Left renal cortex interstitium (tissue), 4 donors: ENCODE results near the gene PAPOLA. TPM values are rescaled to one million over a fixed set of nuclear protein-coding genes. Genes with fewer than 3 reads are reported as not detected.
"Not testable (repeated sequence)": the region's sequence is repeated elsewhere in the genome, so short reads cannot be mapped to it uniquely, and the experiment has no call there.

Source experiments
- DNase-seq, 4 donors: peaks; one replicate each; pipeline ENCODE4 v3.0.0-alpha.2; 2013; ENCODE audit warnings: low read depth in 4 of 4, low spot score in 2 of 4, missing footprints in 1 of 4
- polyA plus RNA-seq, 4 donors: library from polyadenylated mRNA; unstranded; fragments of 120-200 nt; gene quantifications; one replicate each; pipeline ENCODE4 v1.2.1, GENCODE V29; 2013; ENCODE audit not compliant: insufficient read length in 4 of 4

PAPOLA gene
- polyA plus RNA-seq, 4 donors = 178 to 257 (median 212) TPM

- peak in 1 of 4 donors; percentile 2 for DNase-seq
Measured at GRCh38 chr14:96501217-96501739, 904 bp upstream of the PAPOLA start.

DNA sequence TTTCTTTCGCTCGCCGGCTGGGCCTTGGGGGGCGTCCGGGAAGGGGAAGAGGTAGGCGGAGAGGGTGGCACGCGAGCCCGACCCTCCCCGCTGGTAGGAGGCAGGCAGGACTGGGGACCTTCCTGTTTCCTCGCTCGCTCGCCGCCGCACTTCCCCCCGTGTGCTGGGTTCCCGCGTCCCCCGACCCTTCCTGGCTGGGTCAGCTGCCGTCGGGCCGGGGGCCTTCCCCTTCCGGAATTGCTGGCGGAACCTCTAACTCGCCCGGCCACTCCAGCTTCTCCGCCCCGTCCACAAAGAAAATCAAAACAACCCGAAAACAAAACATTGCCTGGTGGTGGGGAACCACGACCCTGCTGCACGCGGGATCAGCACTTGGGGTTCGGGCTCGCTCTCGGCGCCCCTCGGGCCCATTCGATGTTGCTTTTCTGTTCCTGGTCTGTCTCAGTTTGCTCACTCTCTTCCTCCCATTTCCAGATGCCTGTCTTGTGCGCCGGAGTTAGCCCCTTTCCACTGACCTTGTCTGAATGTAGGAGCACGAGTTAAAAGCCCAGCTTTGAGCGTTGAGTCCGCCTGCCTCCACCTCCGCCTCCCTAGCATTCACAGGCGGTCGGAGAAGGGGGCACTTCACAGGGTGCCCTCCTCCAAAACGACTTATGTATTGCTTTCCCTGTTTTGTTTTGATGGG is 581 bp downstream of the PAPOLA start:
- DNase-seq = peak; percentile 48 to 58 (median 48)

DNA sequence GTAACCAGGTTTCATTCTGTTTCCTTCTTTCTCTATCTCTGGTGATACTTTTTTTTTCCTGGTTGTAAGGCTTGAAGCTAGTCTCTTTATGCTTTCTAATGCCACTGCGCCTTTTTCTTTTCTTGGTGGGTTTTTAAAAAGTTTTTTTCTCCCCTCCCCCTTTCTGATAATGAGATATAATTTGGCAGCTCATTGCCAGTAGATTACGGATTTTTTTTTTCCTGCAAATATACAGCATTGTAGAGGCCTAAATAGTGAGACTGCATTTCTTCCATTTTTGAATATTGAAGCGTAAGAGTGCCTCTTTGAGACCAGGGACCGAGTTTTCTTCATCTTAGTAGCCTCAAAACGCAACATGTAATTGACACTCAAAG is 1.1 kb downstream of the PAPOLA start:
- peak; percentile 0 to 5 (median 3) for DNase-seq

DNA sequence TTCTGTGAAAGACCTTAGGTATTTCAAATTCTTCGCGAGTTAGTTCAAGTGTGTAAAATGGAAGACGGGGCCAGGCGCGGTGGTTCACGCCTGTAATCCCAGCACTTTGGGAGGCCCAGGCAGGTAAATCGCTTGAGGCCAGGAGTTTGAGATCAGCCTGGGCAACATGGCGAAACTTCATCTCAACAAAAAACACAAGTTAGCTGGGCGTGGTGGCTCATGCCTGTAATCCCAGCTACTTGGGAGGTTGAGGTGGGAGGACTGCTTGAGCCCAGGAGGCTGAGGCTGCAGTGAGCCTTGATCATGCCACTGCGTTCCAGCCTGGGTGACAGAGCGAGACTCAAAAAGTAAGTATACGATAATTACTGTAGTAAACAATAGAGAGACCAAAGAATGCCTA is 2.2 kb downstream of the PAPOLA start:
- DNase-seq = not testable (repeated sequence)

GRCh38 chr14:96507723-96508122 is 5.5 kb downstream of the PAPOLA start:
- DNase-seq = no peak

DNA sequence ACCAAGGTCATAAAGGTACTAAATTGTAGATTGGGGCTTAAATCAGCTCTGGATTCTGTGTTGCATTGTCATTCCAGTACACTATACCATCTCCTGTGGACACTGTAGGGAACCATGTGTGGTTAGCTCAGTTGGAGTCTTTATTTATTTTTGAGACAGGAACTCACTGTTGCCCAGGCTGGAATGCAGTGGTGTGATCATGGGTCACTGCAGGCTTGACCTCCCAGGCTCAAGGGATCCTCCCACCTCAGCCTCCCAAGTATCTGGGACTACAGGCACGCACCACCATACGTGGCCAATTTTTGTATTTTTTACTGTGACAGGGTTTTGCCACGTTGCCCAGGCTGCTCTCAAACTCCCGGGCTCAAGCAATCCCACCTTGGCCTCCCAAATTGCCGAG is 6.7 kb downstream of the PAPOLA start:
- DNase-seq = no peak

- DNase-seq = no peak
Measured at GRCh38 chr14:96509457-96510090, 7.4 kb downstream of the PAPOLA start.

- DNase-seq = no peak
Measured at GRCh38 chr14:96511146-96511545, 9.0 kb downstream of the PAPOLA start.

- no peak for DNase-seq
Measured at GRCh38 chr14:96511667-96512066, 9.5 kb downstream of the PAPOLA start.

DNA sequence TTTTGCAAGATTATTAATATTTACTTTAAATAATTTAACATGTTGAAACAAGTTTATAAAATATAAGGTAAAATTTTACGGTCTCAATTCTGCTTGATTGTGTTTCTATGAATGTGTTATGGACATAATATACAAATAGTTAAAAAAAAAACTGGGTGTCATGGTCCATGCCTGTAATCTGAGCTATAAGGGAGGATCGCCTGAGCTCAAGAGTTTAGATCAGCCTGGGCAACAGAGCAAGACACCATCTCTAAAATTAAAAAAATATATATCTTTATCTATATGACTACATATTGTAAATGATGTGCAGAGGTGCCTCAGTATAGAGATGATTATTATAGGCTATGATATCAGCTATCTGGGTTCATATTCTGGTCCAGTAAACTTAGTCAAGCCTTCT is 9.9 kb downstream of the PAPOLA start:
- DNase-seq = no peak

DNA sequence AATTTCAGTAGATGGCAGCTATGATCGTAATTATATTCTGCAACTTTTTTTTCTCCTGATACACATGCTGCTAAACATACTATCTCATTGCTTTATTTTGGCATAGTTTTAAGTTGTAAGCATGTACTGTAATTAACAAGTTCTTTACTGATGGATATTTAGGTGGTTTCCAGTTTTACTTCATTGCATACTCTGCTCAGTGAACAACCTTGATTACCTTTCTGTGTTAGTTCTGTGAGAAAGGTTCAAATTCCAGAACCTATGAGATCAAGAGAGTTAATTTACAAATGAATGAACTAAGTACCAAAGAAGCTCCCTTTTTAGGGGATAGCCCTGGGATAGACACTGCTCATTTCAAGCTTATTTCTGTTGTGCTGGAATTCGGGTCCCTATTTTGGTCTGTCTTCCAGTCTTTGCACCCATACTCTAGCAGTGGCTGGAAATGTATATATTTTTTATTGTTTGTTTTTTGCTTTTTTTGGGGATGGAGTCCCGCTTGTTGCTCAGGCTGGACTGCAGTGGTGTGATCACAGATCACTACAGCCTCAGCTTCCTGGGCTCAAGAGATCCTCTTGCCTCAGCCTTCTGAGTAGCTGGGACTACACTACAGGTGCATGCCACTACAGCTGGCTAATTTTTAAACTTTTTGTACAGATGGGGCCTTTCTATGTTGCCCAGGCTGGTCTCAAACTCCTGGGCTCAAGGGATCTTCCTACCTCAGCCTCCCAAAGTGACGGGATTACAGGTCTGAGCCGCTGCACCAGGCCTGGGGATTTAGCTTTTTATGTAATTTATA is 10.6 kb downstream of the PAPOLA start:
- DNase-seq = no peak

GRCh38 chr14:96514694-96515093 is 12.5 kb downstream of the PAPOLA start:
- DNase-seq = no peak

- DNase-seq = no peak
Measured at GRCh38 chr14:96515731-96516130, 13.5 kb downstream of the PAPOLA start.

GRCh38 chr14:96516351-96516750 is 14.2 kb downstream of the PAPOLA start:
- no peak for DNase-seq

- DNase-seq = no peak
Measured at GRCh38 chr14:96519970-96520369, 17.8 kb downstream of the PAPOLA start.

DNA sequence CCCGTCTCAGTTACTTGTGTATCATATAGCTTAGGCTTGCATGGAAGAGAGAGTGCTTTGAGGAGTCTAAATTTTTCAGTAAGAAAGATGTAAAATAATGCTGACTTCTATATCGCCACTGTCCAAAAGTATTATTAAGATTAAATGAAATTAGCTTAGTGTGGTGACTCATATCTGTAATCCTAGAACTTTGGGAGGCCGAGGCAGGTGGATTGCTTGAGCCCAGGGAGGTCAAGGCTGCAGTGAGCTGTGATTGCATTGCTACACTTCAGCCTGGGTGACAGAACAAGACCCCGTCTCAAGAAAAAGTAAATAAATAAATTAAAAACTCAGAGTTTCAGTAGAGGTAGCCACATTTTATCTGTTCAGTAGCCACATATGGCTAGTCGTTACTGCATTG is 23.3 kb downstream of the PAPOLA start:
- DNase-seq = no peak

GRCh38 chr14:96532632-96533031 is 30.4 kb downstream of the PAPOLA start:
- no peak for DNase-seq

- no peak for DNase-seq
Measured at GRCh38 chr14:96536807-96537206, 34.6 kb downstream of the PAPOLA start.

DNA sequence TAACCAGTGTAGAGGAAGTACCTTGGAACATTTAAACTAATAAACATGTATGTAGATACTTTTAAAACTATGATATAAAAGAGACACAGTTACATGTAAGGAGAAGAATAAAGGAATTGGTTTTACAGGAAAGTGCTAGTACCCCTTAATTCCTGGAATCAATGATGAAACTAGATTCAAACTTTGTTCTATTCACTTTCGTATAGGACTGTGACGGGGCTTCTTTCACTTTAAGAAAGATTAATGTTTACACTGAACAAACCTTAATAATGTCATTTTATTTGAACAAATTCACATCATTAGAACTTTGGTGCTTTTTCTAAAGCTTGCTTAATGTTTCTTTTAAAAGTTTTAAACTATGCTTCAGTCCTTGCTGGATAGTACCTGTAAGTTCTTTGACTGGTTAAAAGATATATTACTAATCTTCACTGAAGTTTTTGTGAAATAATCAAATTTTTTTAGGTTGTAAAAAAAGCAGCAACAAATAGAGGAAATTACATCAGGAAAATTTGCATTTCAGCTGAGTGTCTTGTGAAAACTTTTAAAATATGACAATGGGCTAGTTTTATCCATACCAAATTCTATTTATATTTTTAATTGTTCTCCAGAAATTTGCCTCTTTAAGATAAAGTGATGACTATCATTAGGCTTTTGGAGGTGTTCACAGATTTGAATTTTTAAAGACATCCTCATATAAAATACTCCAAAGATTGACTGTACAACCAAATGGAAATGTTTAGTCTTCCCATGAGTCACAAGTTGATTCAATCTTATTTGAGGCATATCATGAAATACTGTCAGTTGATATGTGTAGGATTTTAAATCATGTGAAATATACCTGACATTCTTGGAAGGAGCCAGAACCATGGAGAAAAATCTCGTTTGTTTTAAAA is 36.2 kb downstream of the PAPOLA start:
- peak in 1 of 4 donors; percentile 4 for DNase-seq

DNA sequence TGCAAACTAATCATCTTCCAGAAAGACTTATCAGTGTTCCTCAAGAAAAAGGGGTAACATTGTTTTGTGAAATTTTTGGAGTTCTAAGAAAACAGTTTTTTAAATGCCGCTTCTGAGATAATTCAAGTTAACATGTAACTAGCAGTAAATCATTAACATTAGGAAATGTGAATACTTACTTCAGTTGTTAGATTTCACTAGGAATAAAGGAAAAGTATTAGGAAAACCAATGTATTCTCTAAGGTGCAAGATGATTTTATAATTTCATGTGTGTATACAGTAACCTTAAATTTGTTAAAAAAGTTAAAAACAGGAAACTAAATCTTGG is 36.8 kb downstream of the PAPOLA start:
- DNase-seq = peak in 1 of 4 donors; percentile 13
